B cell (primary cell): ENCODE data around the gene CBLIF. TPM values are rescaled to one million over a fixed set of nuclear protein-coding genes. Genes with fewer than 3 reads are reported as not detected.

Experiments
- ATAC-seq: fragments of 200-7000 bp; cut with Tn5 transposase; one replicate; pipeline ENCODE4 v1.10.0; 2021; ENCODE audit warnings: low read depth, mild to moderate bottlenecking, moderate number of reproducible peaks, moderate library complexity
- CTCF ChIA-PET: fragments of 350-600 bp; sonication (Branson Sonifier 250); formaldehyde crosslinking; loops from one replicate; lab custom pipeline; 2021; ENCODE audit warnings: antibody characterized with exemption, inconsistent platforms; lab: Charles Lee
- POLR2A ChIA-PET: fragments of 350-600 bp; sonication (Branson Sonifier 250); formaldehyde crosslinking; loops from one replicate; lab custom pipeline; 2021; ENCODE audit warnings: antibody characterized with exemption; lab: Charles Lee
- DNase-seq: peaks from one replicate; pipeline ENCODE4 v3.0.0; 2013
- H2AFZ ChIP-seq: 2 replicates; pipeline ENCODE4 v1.6.1; 2012; ENCODE audit warnings: mild to moderate bottlenecking, low read depth, low read length; ENCODE audit not compliant: insufficient read depth, poor library complexity, severe bottlenecking
- H3K27ac ChIP-seq, 2 donors: 1 replicate in 1 of 2; 2 replicates in 1 of 2; pipeline ENCODE4 v1.5.1; 2012 to 2013; ENCODE audit warnings: low read length in 2 of 2, mild to moderate bottlenecking in 2 of 2, moderate library complexity in 1 of 2
- H3K27me3 ChIP-seq, 4 experiments: fragments of 200-600 bp in 1 of 4; sonication (generic) in 1 of 4; replicated peaks in 1 of 4; 1 replicate in 2 of 4; 2 replicates in 2 of 4; pipeline versions ENCODE4 v1.6.1 to v1.7.0; 2013 to 2016; ENCODE audit warnings: low read length in 3 of 4, mild to moderate bottlenecking in 2 of 4, mixed read lengths in 1 of 4, moderate library complexity in 1 of 4; ENCODE audit not compliant: insufficient read depth in 4 of 4, control insufficient read depth in 3 of 4; ENCODE audit errors: control extremely low read depth in 1 of 4
- H3K36me3 ChIP-seq, 2 experiments: replicated peaks in 1 of 2; 1 replicate in 1 of 2; 2 replicates in 1 of 2; pipeline versions ENCODE4 v1.6.1 to v1.7.1; 2013; ENCODE audit warnings: low read length in 1 of 2; ENCODE audit not compliant: insufficient read depth in 2 of 2, control insufficient read depth in 1 of 2; ENCODE audit errors: control extremely low read depth in 1 of 2, extremely low read depth in 1 of 2
- H3K4me1 ChIP-seq, 2 donors: fragments of 200-600 bp in 1 of 2; sonication (generic) in 1 of 2; 1 replicate in 1 of 2; 2 replicates in 1 of 2; pipeline versions ENCODE4 v1.5.1 to v1.6.1; 2013 to 2017; ENCODE audit warnings: low read length in 2 of 2; ENCODE audit not compliant: control insufficient read depth in 2 of 2, insufficient read depth in 2 of 2
- H3K4me2 ChIP-seq: replicated peaks from 2 replicates; pipeline ENCODE3; 2012; ENCODE audit warnings: mild to moderate bottlenecking, low read depth, low read length; ENCODE audit not compliant: poor library complexity, severe bottlenecking
- H3K4me3 ChIP-seq, 5 experiments: fragments of 200-600 bp in 1 of 5; sonication (generic) in 1 of 5; 1 replicate in 3 of 5; 2 replicates in 2 of 5; pipeline versions ENCODE4 v1.5.1 to v1.7.0; 2011 to 2016; ENCODE audit warnings: low read length in 4 of 5, mild to moderate bottlenecking in 4 of 5, low read depth in 2 of 5, control low read depth in 1 of 5, moderate library complexity in 1 of 5; ENCODE audit not compliant: insufficient read depth in 1 of 5; ENCODE audit errors: control extremely low read depth in 1 of 5, extremely low read depth in 1 of 5
- H3K79me2 ChIP-seq: fragments of 200-600 bp; sonication (generic); one replicate; pipeline ENCODE4 v1.6.0; 2016; ENCODE audit warnings: low read length; ENCODE audit not compliant: control insufficient read depth, insufficient read depth
- H3K9ac ChIP-seq: fragments of 200-600 bp; sonication (generic); 2 replicates; pipeline ENCODE4 v1.6.1; 2017; ENCODE audit warnings: mild to moderate bottlenecking, low read length, moderate library complexity
- H3K9me3 ChIP-seq, 3 donors: one replicate each; pipeline versions ENCODE4 v1.6.1 to v1.7.1; 2013; ENCODE audit warnings: low read length in 2 of 3; ENCODE audit not compliant: control insufficient read depth in 2 of 3, insufficient read depth in 1 of 3; ENCODE audit errors: control extremely low read depth in 1 of 3
- H4K20me1 ChIP-seq: 2 replicates; pipeline ENCODE4 v1.6.0; 2012; ENCODE audit warnings: mild to moderate bottlenecking, low read length; ENCODE audit not compliant: insufficient read depth, control insufficient read depth, poor library complexity, severe bottlenecking
- H3K27ac Mint-ChIP-seq: one replicate; pipeline ENCODE4 v1.8.0; 2021; ENCODE audit warnings: mixed read lengths
- H3K27me3 Mint-ChIP-seq: one replicate; pipeline ENCODE4 v1.8.0; 2021; ENCODE audit warnings: mixed read lengths
- H3K4me1 Mint-ChIP-seq: one replicate; pipeline ENCODE4 v1.8.0; 2021; ENCODE audit warnings: mixed read lengths
- H3K4me3 Mint-ChIP-seq: one replicate; pipeline ENCODE4 v1.8.0; 2021; ENCODE audit warnings: mixed read lengths
- H3K9me3 Mint-ChIP-seq: one replicate; pipeline ENCODE4 v1.8.0; 2022; ENCODE audit warnings: mixed read lengths; ENCODE audit not compliant: insufficient read depth
- CTCF ChIP-seq: fragments of 200-600 bp; IDR thresholded peaks from one replicate; pipeline ENCODE4 v1.8.0; 2022; ENCODE audit warnings: antibody characterized with exemption, mild to moderate bottlenecking
- EZH2 ChIP-seq: IDR thresholded peaks from 2 replicates; pipeline ENCODE4 v1.6.1; 2012; ENCODE audit warnings: borderline replicate concordance, low read depth, mild to moderate bottlenecking, moderate library complexity, low read length; ENCODE audit not compliant: insufficient read depth, poor library complexity, severe bottlenecking
- WGBS: methylation state at CpG from one replicate; pipeline ENCODE4 v1.1.5; 2013; ENCODE audit warnings: missing lambda C conversion rate; ENCODE audit not compliant: insufficient coverage; 5-methylcytosine and 5-hydroxymethylcytosine counted together
- intact Hi-C: fragments of 100-400 bp; cut with micrococcal nuclease; formaldehyde crosslinking; loops from one replicate; pipeline ENCODE4 v1.10.0; 2022
- polyA plus RNA-seq: library from polyadenylated mRNA; depleted of rRNA; stranded (reverse); fragments of >200 nt; gene quantifications from 2 replicates; pipeline ENCODE4 v1.2.3, GENCODE V29; 2012
- total RNA-seq, 2 donors: library from RNA; stranded (reverse); fragments of 120-200 nt in 1 of 2; gene quantifications; 1 replicate in 1 of 2; 2 replicates in 1 of 2; pipeline versions ENCODE4 v1.2.3 to v1.2.4, GENCODE V29; 2013 to 2022

CBLIF gene
- total and polyA plus RNA-seq, 2 donors (not counting 1 experiment from before 2014, with no cell fraction given): not detected

GRCh38 chr11:59866836-59867235, 21.5 kb upstream of the CBLIF start:
- intact Hi-C loops: no loop called here
- POLR2A ChIA-PET: no interaction called here
- Histone ChIP-seq H3K27ac (no peak overlapping the region), H3K79me2 (no peaks in the 10 kb centered on the region), H3K36me3 (no peaks in the 10 kb centered on the region), H3K27me3 (no peaks in the 10 kb centered on the region), H3K4me2 (no peak overlapping the region), H3K4me3 (no peak overlapping the region), H2AFZ (no peak overlapping the region), H3K4me1 (no peaks in the 10 kb centered on the region), H3K9ac (no peak overlapping the region), H4K20me1 (no peaks in the 10 kb centered on the region), H3K9me3 (peaks cover 0 to 2% (median 0%) of the 10 kb centered on the region in 3 donors)
- Mint-ChIP-seq H3K27me3 (peaks cover 17% of the 10 kb centered on the region), H3K4me1 (no peaks in the 10 kb centered on the region), H3K27ac (no peak overlapping the region), H3K9me3 (peaks cover 8% of the 10 kb centered on the region), H3K4me3 (no peak overlapping the region)
- no peak for ATAC-seq
- TF ChIP-seq CTCF (no peak), EZH2 (no peak)
- CTCF ChIA-PET: no interaction called here
- WGBS: no CpG with 5 or more reads among the region's 1 CpG
- no peak for DNase-seq

- ChIA-PET POLR2A (no interaction called here), CTCF (no interaction called here)
- Mint-ChIP-seq H3K27me3 (peaks cover 17% of the 10 kb centered on the region), H3K9me3 (peaks cover 8% of the 10 kb centered on the region), H3K4me1 (no peaks in the 10 kb centered on the region), H3K4me3 (no peak within 1 kb of the TSS), H3K27ac (no peak within 1 kb of the TSS)
- no peak for TF ChIP-seq CTCF
- no peak for TF ChIP-seq EZH2
- DNase-seq (no peak), ATAC-seq (no peak)
- no peaks in the 10 kb centered on the region for H4K20me1 ChIP-seq
- H3K79me2 ChIP-seq: no peaks in the 10 kb centered on the region
- no CpG with 5 or more reads among the region's 3 CpGs for WGBS
- H2AFZ ChIP-seq: no peak within 1 kb of the TSS
- no peaks in the 10 kb centered on the region for H3K4me1 ChIP-seq
- H3K9me3 ChIP-seq: peaks cover 0 to 2% (median 0%) of the 10 kb centered on the region in 3 donors
- no peak within 1 kb of the TSS for H3K4me3 ChIP-seq
- H3K27me3 ChIP-seq: no peaks in the 10 kb centered on the region
- no peak within 1 kb of the TSS for H3K4me2 ChIP-seq
- H3K36me3 ChIP-seq: no peaks in the 10 kb centered on the region
- no peak within 1 kb of the TSS for H3K9ac ChIP-seq
- intact Hi-C loops: no loop called here
- no peak within 1 kb of the TSS for H3K27ac ChIP-seq
These were observed 21.1 kb upstream of the CBLIF start, which contains the start of gene TCN1 for GRCh38 chr11:59866397-59866796. Gene TCN1, minus strand, starts transcription at chr11:59866487. Its CDS starts 17 bp downstream, at chr11:59866470.
